Mesendoderm (in vitro differentiated cells): Measurements from ENCODE around the gene CASD1.

ENCODE experiments used
- DNase-seq: peaks from one replicate; pipeline ENCODE4 v3.0.0; 2013
- H2AK5ac ChIP-seq: 2 replicates; pipeline ENCODE4 v1.6.1; 2013; ENCODE audit warnings: low read length, inconsistent platforms
- H2BK120ac ChIP-seq: 2 replicates; pipeline ENCODE4 v1.6.1; 2013; ENCODE audit warnings: low read depth, mild to moderate bottlenecking, low read length, moderate library complexity, mixed read lengths
- H2BK15ac ChIP-seq: replicated peaks from 2 replicates; pipeline ENCODE4 v1.6.1; 2013; ENCODE audit warnings: low read depth, mild to moderate bottlenecking, moderate library complexity
- H2BK5ac ChIP-seq: 2 replicates; pipeline ENCODE4 v1.6.1; 2013; ENCODE audit warnings: low read length, inconsistent platforms
- H3K18ac ChIP-seq: 2 replicates; pipeline ENCODE4 v1.6.1; 2013; ENCODE audit warnings: mild to moderate bottlenecking, low read length, mixed read lengths
- H3K23ac ChIP-seq: one replicate; pipeline ENCODE4 v1.6.1; 2013; ENCODE audit warnings: low read length
- H3K27ac ChIP-seq: 2 replicates; pipeline ENCODE4 v1.5.1; 2013; ENCODE audit warnings: low read depth, mild to moderate bottlenecking, inconsistent platforms, low read length, moderate library complexity
- H3K27me3 ChIP-seq: 2 replicates; pipeline ENCODE4 v1.6.1; 2013; ENCODE audit warnings: low read length, control low read depth, mild to moderate bottlenecking, inconsistent platforms; ENCODE audit not compliant: insufficient read depth, poor library complexity
- H3K36me3 ChIP-seq: 2 replicates; pipeline ENCODE4 v1.6.1; 2013; ENCODE audit warnings: low read length, inconsistent platforms; ENCODE audit not compliant: control insufficient read depth, insufficient read depth
- H3K4ac ChIP-seq: one replicate; pipeline ENCODE4 v1.6.1; 2013; ENCODE audit warnings: low read depth, mild to moderate bottlenecking, low read length, moderate library complexity
- H3K4me1 ChIP-seq: 2 replicates; pipeline ENCODE4 v1.6.1; 2013; ENCODE audit warnings: low read depth, low read length, inconsistent platforms; ENCODE audit not compliant: control insufficient read depth
- H3K4me2 ChIP-seq: 2 replicates; pipeline ENCODE4 v1.6.1; 2013; ENCODE audit warnings: low read length
- H3K4me3 ChIP-seq: 2 replicates; pipeline ENCODE4 v1.5.1; 2013; ENCODE audit warnings: mild to moderate bottlenecking, low read length
- H3K56ac ChIP-seq: one replicate; pipeline ENCODE4 v1.6.1; 2013; ENCODE audit warnings: low read length
- H3K79me1 ChIP-seq: 2 replicates; pipeline ENCODE4 v1.6.1; 2013; ENCODE audit warnings: low read length, inconsistent platforms
- H3K79me2 ChIP-seq: 2 replicates; pipeline ENCODE4 v1.6.1; 2013; ENCODE audit warnings: mild to moderate bottlenecking, low read length; ENCODE audit not compliant: control insufficient read depth, insufficient read depth
- H3K9ac ChIP-seq: 2 replicates; pipeline ENCODE4 v1.6.1; 2013; ENCODE audit warnings: low read length, inconsistent platforms
- H4K5ac ChIP-seq: one replicate; pipeline ENCODE4 v1.6.1; 2013; ENCODE audit warnings: low read length
- H4K8ac ChIP-seq: one replicate; pipeline ENCODE4 v1.6.1; 2013; ENCODE audit warnings: low read depth, mild to moderate bottlenecking, control low read depth, low read length, moderate library complexity
- WGBS: extraction: QIAGEN DNeasy Blood & Tissue Kit; methylation state at CpG from one replicate; pipeline ENCODE4 v1.1.7; 2013; ENCODE audit warnings: low lambda C conversion rate, missing lambda C conversion rate; ENCODE audit not compliant: insufficient coverage; ENCODE audit errors: extremely low coverage; 5-methylcytosine and 5-hydroxymethylcytosine counted together

The CASD1 gene

DNA sequence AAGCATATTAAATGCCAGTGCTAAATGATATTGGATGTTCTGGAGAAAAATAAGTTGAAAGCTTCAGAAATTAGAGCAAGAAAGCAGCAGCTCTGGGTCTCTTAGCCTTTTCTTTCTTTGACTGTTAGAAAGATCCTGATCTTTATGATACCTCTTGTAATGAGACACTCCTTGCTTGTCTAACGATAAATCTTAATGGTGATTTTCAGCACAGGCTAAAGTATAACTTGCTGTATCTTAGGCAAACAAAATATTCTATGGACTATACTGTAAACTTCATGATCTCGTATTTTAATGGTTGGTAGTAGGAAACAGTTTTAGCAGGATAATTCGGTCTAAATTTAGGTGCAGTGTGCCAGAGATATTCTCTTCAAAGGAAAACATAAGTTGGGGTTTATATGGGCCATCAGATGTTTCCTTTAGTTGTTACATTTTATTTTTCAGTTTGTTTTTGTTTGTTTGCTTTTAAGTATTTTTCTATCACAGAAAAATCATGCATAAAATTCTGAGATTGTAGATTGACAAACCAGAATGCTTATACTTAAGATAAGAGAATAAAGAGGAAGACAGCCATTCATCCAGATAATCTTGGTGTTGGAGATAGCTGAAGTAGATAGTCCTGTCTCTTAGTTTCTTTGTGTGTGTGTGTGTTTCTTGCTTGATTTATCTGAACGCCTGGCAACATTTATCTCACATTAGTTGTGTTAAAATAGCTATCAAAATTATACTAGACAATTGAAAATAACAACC, 4.7 kb downstream of the CASD1 start:
- no peak overlapping the region for H2AK5ac ChIP-seq
- H3K18ac ChIP-seq = no peak overlapping the region
- no peak overlapping the region for H2BK15ac ChIP-seq
- no peak overlapping the region for H4K8ac ChIP-seq
- H3K4me2 ChIP-seq = no peak overlapping the region
- H2BK5ac ChIP-seq = peak overlapping the region; percentile 66
- no peak overlapping the region for H3K4me3 ChIP-seq
- H3K4me1 ChIP-seq = peaks cover 9% of the 10 kb centered on the region
- H3K23ac ChIP-seq = no peak overlapping the region
- no peak overlapping the region for H3K27ac ChIP-seq
- H3K4ac ChIP-seq = no peak overlapping the region
- DNase-seq = peak; percentile 88
- no peaks in the 10 kb centered on the region for H3K79me1 ChIP-seq
- H3K36me3 ChIP-seq = no peaks in the 10 kb centered on the region
- no peak overlapping the region for H4K5ac ChIP-seq
- H3K9ac ChIP-seq = peak overlapping the region; percentile 29
- H2BK120ac ChIP-seq = no peak overlapping the region
- H3K27me3 ChIP-seq = no peaks in the 10 kb centered on the region
- H3K79me2 ChIP-seq = peaks cover 27% of the 10 kb centered on the region
- peak overlapping the region; percentile 12 for H3K56ac ChIP-seq
- WGBS = no CpG with 5 or more reads among the region's 4 CpGs

DNA sequence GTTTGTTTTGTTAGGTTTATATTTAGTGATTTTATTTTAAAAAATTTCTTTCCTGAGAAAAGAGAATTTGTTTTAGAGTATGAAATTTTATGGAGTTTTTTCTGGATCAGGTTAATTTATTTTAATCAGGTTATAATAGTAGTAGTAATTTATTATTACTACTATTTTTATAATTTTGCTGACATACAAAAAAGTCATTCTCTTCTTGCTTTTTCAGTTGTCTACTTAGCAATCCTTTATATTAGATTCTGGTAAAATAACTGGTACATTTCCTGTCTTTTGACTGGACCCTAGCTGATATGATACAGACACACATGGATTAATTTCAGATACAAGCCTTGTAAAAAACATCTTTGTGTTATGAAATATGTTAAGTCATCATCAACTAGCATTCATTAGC, 5.3 kb downstream of the CASD1 start:
- Histone ChIP-seq H3K4me3 (no peak overlapping the region), H3K79me1 (no peaks in the 10 kb centered on the region), H3K79me2 (peaks cover 27% of the 10 kb centered on the region), H2AK5ac (no peak overlapping the region), H3K36me3 (no peaks in the 10 kb centered on the region), H4K8ac (no peak overlapping the region), H3K4me1 (peaks cover 9% of the 10 kb centered on the region), H3K4me2 (no peak overlapping the region), H3K27me3 (no peaks in the 10 kb centered on the region), H3K56ac (no peak overlapping the region), H2BK120ac (no peak overlapping the region), H2BK15ac (no peak overlapping the region), H4K5ac (no peak overlapping the region), H3K4ac (no peak overlapping the region), H3K27ac (no peak overlapping the region), H3K9ac (no peak overlapping the region), H3K23ac (no peak overlapping the region), H3K18ac (no peak overlapping the region), H2BK5ac (no peak overlapping the region)
- no peak for DNase-seq

DNA sequence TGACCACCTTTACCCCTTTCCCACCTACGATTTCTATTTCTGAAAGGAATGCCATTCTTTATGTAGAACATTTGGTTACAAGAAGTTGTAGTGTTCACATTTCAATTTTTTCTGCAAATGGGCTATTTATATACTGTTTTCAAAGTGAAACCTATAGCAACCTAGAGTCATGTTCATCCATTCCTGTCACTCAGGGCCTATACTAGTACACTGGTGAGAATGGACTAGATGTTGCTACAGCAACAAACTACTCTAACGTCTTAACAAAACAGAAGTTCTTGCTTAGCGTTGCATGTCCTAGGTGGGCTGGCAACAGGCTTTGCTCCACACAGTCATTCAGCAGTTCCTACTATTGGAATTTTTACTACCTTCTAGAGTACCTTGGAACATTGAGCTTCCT, 16.3 kb downstream of the CASD1 start:
- Histone ChIP-seq H3K27me3 (no peaks in the 10 kb centered on the region), H3K4me3 (no peak overlapping the region), H3K23ac (no peak overlapping the region), H3K4ac (peak overlapping the region; percentile 59), H3K56ac (peak overlapping the region; percentile 42), H2BK5ac (no peak overlapping the region), H3K4me1 (no peaks in the 10 kb centered on the region), H2BK15ac (no peak overlapping the region), H3K9ac (no peak overlapping the region), H3K18ac (no peak overlapping the region), H3K79me1 (peaks cover 4% of the 10 kb centered on the region), H3K79me2 (no peaks in the 10 kb centered on the region), H3K4me2 (no peak overlapping the region), H2AK5ac (peak overlapping the region; percentile 38), H3K36me3 (no peaks in the 10 kb centered on the region), H4K5ac (peak overlapping the region; percentile 48), H2BK120ac (no peak overlapping the region), H3K27ac (no peak overlapping the region), H4K8ac (no peak overlapping the region)
- DNase-seq = no peak
- no CpG with 5 or more reads among the region's 3 CpGs for WGBS

DNA sequence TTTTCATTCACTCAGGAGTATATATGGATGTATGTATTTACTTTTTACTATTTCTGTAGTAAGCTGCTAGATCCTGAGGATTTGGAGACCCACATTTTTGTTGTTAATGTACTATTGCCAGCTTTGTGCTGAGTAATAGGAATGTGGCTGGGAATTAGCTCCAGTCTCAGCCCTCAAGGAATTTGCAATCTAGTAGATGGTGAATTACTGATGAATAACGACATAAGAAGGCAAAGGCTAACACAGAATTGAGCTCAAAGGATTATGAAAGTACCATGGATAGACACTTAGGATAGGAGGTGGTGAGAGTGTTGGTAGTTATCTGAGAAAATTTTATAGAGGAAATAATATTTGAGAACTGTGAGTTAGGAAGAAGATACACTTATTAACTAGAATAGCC, 19.9 kb downstream of the CASD1 start:
- Histone ChIP-seq H3K79me2 (no peaks in the 10 kb centered on the region), H4K8ac (no peak overlapping the region), H2AK5ac (no peak overlapping the region), H3K27ac (no peak overlapping the region), H3K4ac (no peak overlapping the region), H2BK5ac (no peak overlapping the region), H3K4me2 (no peak overlapping the region), H3K9ac (no peak overlapping the region), H3K4me1 (no peaks in the 10 kb centered on the region), H3K79me1 (peaks cover 4% of the 10 kb centered on the region), H3K23ac (no peak overlapping the region), H3K4me3 (no peak overlapping the region), H2BK120ac (no peak overlapping the region), H2BK15ac (no peak overlapping the region), H4K5ac (no peak overlapping the region), H3K27me3 (no peaks in the 10 kb centered on the region), H3K36me3 (no peaks in the 10 kb centered on the region), H3K18ac (no peak overlapping the region), H3K56ac (no peak overlapping the region)
- WGBS = no CpG with 5 or more reads among the region's 1 CpG
- peak; percentile 49 for DNase-seq

- no peak overlapping the region for H3K18ac ChIP-seq
- no peak overlapping the region for H3K9ac ChIP-seq
- H3K4me1 ChIP-seq = no peaks in the 10 kb centered on the region
- no peak overlapping the region for H2BK5ac ChIP-seq
- no peak overlapping the region for H2BK15ac ChIP-seq
- H3K36me3 ChIP-seq = no peaks in the 10 kb centered on the region
- no peak overlapping the region for H2BK120ac ChIP-seq
- H3K27me3 ChIP-seq = no peaks in the 10 kb centered on the region
- H3K27ac ChIP-seq = no peak overlapping the region
- no peak overlapping the region for H4K8ac ChIP-seq
- H3K79me1 ChIP-seq = peaks cover 4% of the 10 kb centered on the region
- no peak overlapping the region for H3K4me2 ChIP-seq
- no peak overlapping the region for H2AK5ac ChIP-seq
- no peak overlapping the region for H4K5ac ChIP-seq
- no peak for DNase-seq
- no peaks in the 10 kb centered on the region for H3K79me2 ChIP-seq
- no peak overlapping the region for H3K23ac ChIP-seq
- WGBS = no CpG with 5 or more reads among the region's 3 CpGs
- H3K4ac ChIP-seq = no peak overlapping the region
- H3K4me3 ChIP-seq = no peak overlapping the region
- no peak overlapping the region for H3K56ac ChIP-seq
Observed at GRCh38 chr7:94530109-94530508, 20.5 kb downstream of the CASD1 start.

DNA sequence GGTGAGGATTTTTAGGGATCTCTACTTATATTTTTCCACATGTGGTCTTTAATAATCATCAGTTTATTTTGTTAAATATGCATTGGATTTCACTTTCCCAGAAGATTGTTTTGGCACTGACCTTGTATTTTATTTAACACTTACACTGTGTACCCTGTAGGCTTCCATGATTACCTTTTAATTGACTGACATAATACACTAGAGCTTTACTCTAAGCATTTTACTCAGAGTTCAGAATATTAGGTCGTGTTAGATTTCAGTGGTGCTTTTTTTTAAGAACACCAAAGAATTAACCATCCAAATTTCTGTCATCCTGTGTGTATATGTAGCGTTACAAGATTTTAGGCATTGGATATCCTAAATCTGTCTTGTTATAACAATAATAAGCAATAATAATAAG, 23.1 kb downstream of the CASD1 start:
- H4K5ac ChIP-seq = no peak overlapping the region
- no CpG with 5 or more reads among the region's 2 CpGs for WGBS
- H2BK120ac ChIP-seq = no peak overlapping the region
- no peak overlapping the region for H2BK5ac ChIP-seq
- no peaks in the 10 kb centered on the region for H3K36me3 ChIP-seq
- no peak overlapping the region for H2AK5ac ChIP-seq
- no peaks in the 10 kb centered on the region for H3K79me2 ChIP-seq
- no peaks in the 10 kb centered on the region for H3K27me3 ChIP-seq
- no peaks in the 10 kb centered on the region for H3K79me1 ChIP-seq
- H3K56ac ChIP-seq = no peak overlapping the region
- H3K9ac ChIP-seq = no peak overlapping the region
- no peak overlapping the region for H3K27ac ChIP-seq
- no peak overlapping the region for H3K18ac ChIP-seq
- DNase-seq = no peak
- H2BK15ac ChIP-seq = no peak overlapping the region
- no peak overlapping the region for H3K4me3 ChIP-seq
- H3K4me2 ChIP-seq = no peak overlapping the region
- H3K4ac ChIP-seq = no peak overlapping the region
- H3K23ac ChIP-seq = no peak overlapping the region
- H3K4me1 ChIP-seq = no peaks in the 10 kb centered on the region
- H4K8ac ChIP-seq = no peak overlapping the region
